SK-N-SH (cell line): ENCODE results near the gene ADAMTS16. TPM values are rescaled to one million over a fixed set of nuclear protein-coding genes. Genes with fewer than 3 reads are reported as not detected.
A peak's percentile ranks its signal among the peaks of the same experiment; 100 is the strongest.

Experiments used
- CTCF ChIA-PET: fragments of 300-600, 350-600 bp; formaldehyde crosslinking; extraction: SDS; loops from one replicate; lab custom pipeline; 2021; lab: Yijun Ruan, JAX
- POLR2A ChIA-PET: fragments of 350-600 bp; sonication (Branson Sonifier 250); formaldehyde crosslinking; extraction: SDS; loops from one replicate; lab custom pipeline; 2020; ENCODE audit warnings: antibody characterized with exemption, inconsistent platforms; lab: Yijun Ruan, JAX
- DNase-seq: peaks from one replicate; pipeline ENCODE4 v3.0.0; 2012
- H2AFZ ChIP-seq: fragments of 200-600 bp; sonication (generic); 2 replicates; pipeline ENCODE4 v1.8.1; 2016; ENCODE audit warnings: antibody characterized with exemption, mild to moderate bottlenecking, low read depth
- H3F3A ChIP-seq: fragments of 200-600 bp; sonication (generic); replicated peaks from 2 replicates; pipeline ENCODE3; 2016; ENCODE audit warnings: antibody characterized with exemption, mild to moderate bottlenecking; ENCODE audit not compliant: insufficient read depth
- H3K27ac ChIP-seq, 2 experiments: fragments of 200-500 bp in 1 of 2; fragments of 200-600 bp in 1 of 2; sonication (Bioruptor generic) in 1 of 2; sonication (generic), shearing (Covaris generic) in 1 of 2; 2 replicates each; pipeline versions ENCODE4 v1.5.1 to v1.6.1; 2014 to 2016; ENCODE audit warnings: low read depth in 2 of 2, inconsistent platforms in 1 of 2, low read length in 1 of 2, mild to moderate bottlenecking in 1 of 2, mixed read lengths in 1 of 2
- H3K27me3 ChIP-seq: fragments of 200-600 bp; sonication (generic), shearing (Covaris generic); 2 replicates; pipeline ENCODE4 v1.6.1; 2016; ENCODE audit warnings: mixed run types; ENCODE audit not compliant: insufficient read depth
- H3K36me3 ChIP-seq, 2 experiments: fragments of 200-500 bp in 1 of 2; fragments of 200-600 bp in 1 of 2; sonication (Bioruptor generic) in 1 of 2; sonication (generic) in 1 of 2; replicated peaks in 1 of 2; 2 replicates each; pipeline versions ENCODE3 to v1.5.1; 2014 to 2016; ENCODE audit warnings: low read length in 1 of 2, mild to moderate bottlenecking in 1 of 2; ENCODE audit not compliant: insufficient read depth in 2 of 2, control insufficient read depth in 1 of 2
- H3K4me1 ChIP-seq, 2 experiments: fragments of 200-500 bp in 1 of 2; fragments of 200-600 bp in 1 of 2; sonication (Bioruptor generic) in 1 of 2; sonication (generic), shearing (Covaris generic) in 1 of 2; 2 replicates each; pipeline versions ENCODE4 v1.5.1 to v1.6.1; 2014 to 2016; ENCODE audit warnings: low read depth in 1 of 2, low read length in 1 of 2, mixed run types in 1 of 2; ENCODE audit not compliant: insufficient read depth in 2 of 2, control insufficient read depth in 1 of 2
- H3K4me2 ChIP-seq: fragments of 200-600 bp; sonication (generic), shearing (Covaris generic); 2 replicates; pipeline ENCODE4 v1.6.1; 2017; ENCODE audit warnings: mixed run types
- H3K4me3 ChIP-seq, 2 experiments: fragments of 200-500 bp in 1 of 2; fragments of 200-600 bp in 1 of 2; sonication (Bioruptor generic) in 1 of 2; sonication (generic), shearing (Covaris generic) in 1 of 2; 2 replicates each; pipeline versions ENCODE4 v1.5.1 to v1.8.1; 2014 to 2016; ENCODE audit warnings: low read depth in 2 of 2, inconsistent platforms in 1 of 2, low read length in 1 of 2, mild to moderate bottlenecking in 1 of 2, mixed read lengths in 1 of 2, moderate library complexity in 1 of 2
- H3K79me2 ChIP-seq: fragments of 200-600 bp; sonication (generic); 2 replicates; pipeline ENCODE4 v1.8.1; 2017; ENCODE audit warnings: mild to moderate bottlenecking; ENCODE audit not compliant: insufficient read depth
- H3K9ac ChIP-seq: fragments of 200-600 bp; sonication (generic); 2 replicates; pipeline ENCODE4 v1.6.1; 2017; ENCODE audit warnings: mixed run types
- H3K9me2 ChIP-seq: fragments of 200-600 bp; sonication (generic); 2 replicates; pipeline ENCODE4 v1.6.1; 2017; ENCODE audit warnings: mixed run types
- H3K9me3 ChIP-seq: fragments of 200-600 bp; sonication (generic); 2 replicates; pipeline ENCODE4 v1.6.1; 2017; ENCODE audit warnings: mixed run types, mild to moderate bottlenecking, moderate library complexity
- H4K20me1 ChIP-seq: fragments of 200-600 bp; sonication (generic); 2 replicates; pipeline ENCODE4 v1.6.1; 2017; ENCODE audit warnings: mild to moderate bottlenecking, mixed run types; ENCODE audit not compliant: insufficient read depth
- ELF1 ChIP-seq: IDR thresholded peaks from 2 replicates; pipeline ENCODE4 v1.4.0; 2012
- EZH2phosphoT487 ChIP-seq: fragments of 200-600 bp; sonication (generic); IDR thresholded peaks from 2 replicates; pipeline ENCODE4 v1.6.1; 2017; ENCODE audit warnings: low read depth, mixed run types, mild to moderate bottlenecking, antibody characterized with exemption, moderate library complexity, borderline replicate concordance
- FOXJ3 ChIP-seq: sonication (generic); formaldehyde crosslinking; IDR thresholded peaks from 2 replicates; pipeline ENCODE4 v1.5.1; 2020; ENCODE audit warnings: mild to moderate bottlenecking, missing genetic modification reagents
- FOXM1 ChIP-seq: IDR thresholded peaks from 2 replicates; pipeline ENCODE4 v1.4.0; 2012; ENCODE audit warnings: low read depth, mild to moderate bottlenecking
- GABPA ChIP-seq: IDR thresholded peaks from 2 replicates; pipeline ENCODE4 v1.4.0; 2012; ENCODE audit warnings: low read depth, mild to moderate bottlenecking
- GATA2 ChIP-seq: sonication (generic); formaldehyde crosslinking; IDR thresholded peaks from 2 replicates; pipeline ENCODE4 v1.5.0; 2020; ENCODE audit warnings: mild to moderate bottlenecking, missing genetic modification reagents
- JUND ChIP-seq: IDR thresholded peaks from 2 replicates; pipeline ENCODE4 v1.4.0; 2012
- MEF2A ChIP-seq: IDR thresholded peaks from 2 replicates; pipeline ENCODE4 v1.4.0; 2012; ENCODE audit warnings: low read depth, borderline replicate concordance
- NRF1 ChIP-seq: IDR thresholded peaks from 2 replicates; pipeline ENCODE4 v1.6.1; 2012; ENCODE audit warnings: low read depth, mild to moderate bottlenecking, low read length
- PBX3 ChIP-seq: IDR thresholded peaks from 2 replicates; pipeline ENCODE4; 2012
- RAD21 ChIP-seq: IDR thresholded peaks from 2 replicates; pipeline ENCODE4 v1.6.1; 2012; ENCODE audit warnings: mild to moderate bottlenecking, low read length
- SMC3 ChIP-seq: IDR thresholded peaks from 2 replicates; pipeline ENCODE4 v1.6.1; 2012; ENCODE audit warnings: low read depth, low read length, improper control_type of control experiment
- TAF1 ChIP-seq: IDR thresholded peaks from 2 replicates; pipeline ENCODE4 v1.6.1; 2012; ENCODE audit warnings: low read depth, mild to moderate bottlenecking, low read length, moderate library complexity, borderline replicate concordance
- TCF12 ChIP-seq: IDR thresholded peaks from 2 replicates; pipeline ENCODE4 v1.4.0; 2012
- TEAD4 ChIP-seq: IDR thresholded peaks from 2 replicates; pipeline ENCODE4 v1.4.0; 2012; ENCODE audit warnings: mild to moderate bottlenecking, borderline replicate concordance; ENCODE audit not compliant: insufficient read depth
- USF2 ChIP-seq: fragments of 150-350 bp; IDR thresholded peaks from 2 replicates; pipeline ENCODE4 v1.6.1; 2017; ENCODE audit warnings: antibody characterized with exemption, low read length, low read depth, borderline replicate concordance
- YY1 ChIP-seq: IDR thresholded peaks from 2 replicates; pipeline ENCODE4 v1.4.0; 2012; ENCODE audit warnings: low read depth, mild to moderate bottlenecking
- WGBS: methylation state at CpG from one replicate; pipeline ENCODE4 v1.1.6; 2017; ENCODE audit warnings: low lambda C conversion rate; 5-methylcytosine and 5-hydroxymethylcytosine counted together
- polyA plus RNA-seq, 3 experiments: library from polyadenylated mRNA; depleted of rRNA; stranded (reverse); fragments of >200 nt; gene quantifications; 2 replicates each; pipeline ENCODE4 v1.2.3, GENCODE V29; 2012
- TF ChIP-seq, protein P1 (sequence below): IDR thresholded peaks from 2 replicates; pipeline ENCODE4 v1.4.0; 2012; ENCODE audit warnings: low read depth, borderline replicate concordance

ADAMTS16 gene
- polyA plus RNA-seq, 1 of the 3 experiments (the other 2 are of a cell fraction): not detected

DNA sequence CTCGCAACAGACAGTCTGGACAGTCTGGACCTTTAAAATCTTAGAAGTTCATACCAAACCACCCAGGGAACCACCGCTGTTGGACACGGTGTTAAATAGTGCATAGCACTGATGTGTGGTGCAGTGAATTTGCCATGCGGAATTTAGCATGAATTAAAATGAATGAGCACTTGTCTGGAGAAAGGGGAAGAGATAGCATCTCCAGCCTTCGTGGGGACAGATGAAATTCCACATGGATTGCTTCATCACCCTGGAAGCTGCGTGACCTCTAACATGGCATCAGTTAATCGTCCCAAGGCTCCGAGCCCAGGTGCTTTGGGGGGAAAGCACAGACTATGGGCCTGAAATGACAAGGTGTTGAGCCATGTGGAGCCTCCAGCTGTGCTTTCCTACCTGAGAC lies 91.4 kb downstream of the ADAMTS16 start:
- TF ChIP-seq ELF1 (no peak), GABPA (no peak), FOXJ3 (no peak), PBX3 (0 out of 2 replicates have a peak, but pooled peaks have one; percentile 8), USF2 (no peak), TEAD4 (no peak), TCF12 (0 out of 2 replicates have a peak, but pooled peaks have one; percentile 14), NRF1 (no peak), EZH2phosphoT487 (no peak)
- H3K9me3 ChIP-seq: no peaks in the 10 kb centered on the region
- 38% methylated on average over 8 of the region's 8 CpGs for WGBS
- peak overlapping the region; percentile 36; the same call in 1 of the 2 replicates for H2AFZ ChIP-seq
- H3K27ac ChIP-seq: no peak overlapping the region
- no peaks in the 10 kb centered on the region for H3F3A ChIP-seq
- CTCF ChIA-PET: no interaction called here
- H3K36me3 ChIP-seq: no peaks in the 10 kb centered on the region
- H3K4me1 ChIP-seq: no peaks in the 10 kb centered on the region; a peak in 1 of 4 replicates
- no peaks in the 10 kb centered on the region for H3K9me2 ChIP-seq
- POLR2A ChIA-PET: no interaction called here
- no peak for DNase-seq
- no peak overlapping the region for H3K4me2 ChIP-seq
- no peak overlapping the region for H3K4me3 ChIP-seq
- H3K79me2 ChIP-seq: no peaks in the 10 kb centered on the region
- H3K9ac ChIP-seq: no peak overlapping the region
- no peaks in the 10 kb centered on the region for H3K27me3 ChIP-seq
- no peaks in the 10 kb centered on the region for H4K20me1 ChIP-seq

DNA sequence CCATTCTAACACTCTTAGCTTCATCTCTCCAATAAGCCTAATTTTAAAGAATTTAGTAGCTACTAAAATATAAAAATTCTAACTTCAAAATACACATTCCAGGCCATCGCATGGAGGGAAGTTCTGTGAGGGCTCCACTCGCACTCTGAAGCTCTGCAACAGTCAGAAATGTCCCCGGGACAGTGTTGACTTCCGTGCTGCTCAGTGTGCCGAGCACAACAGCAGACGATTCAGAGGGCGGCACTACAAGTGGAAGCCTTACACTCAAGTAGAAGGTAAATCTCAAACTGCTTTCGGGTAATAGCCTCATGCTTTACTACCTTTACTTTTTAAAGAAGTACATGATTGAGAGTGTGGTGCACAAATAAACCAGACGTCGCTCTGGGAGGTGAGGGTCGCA lies 94.8 kb downstream of the ADAMTS16 start:
- H2AFZ ChIP-seq: no peak overlapping the region
- H3K4me3 ChIP-seq: no peak overlapping the region
- no peak overlapping the region for H3K9ac ChIP-seq
- H3K27ac ChIP-seq: no peak overlapping the region
- H3K9me2 ChIP-seq: no peaks in the 10 kb centered on the region
- TF ChIP-seq FOXJ3: no peak
- TF ChIP-seq TAF1: no peak
- no peak for TF ChIP-seq GABPA
- TF ChIP-seq USF2: no peak
- no peak for TF ChIP-seq ELF1
- TF ChIP-seq TCF12: no peak
- TF ChIP-seq, protein P1, sequence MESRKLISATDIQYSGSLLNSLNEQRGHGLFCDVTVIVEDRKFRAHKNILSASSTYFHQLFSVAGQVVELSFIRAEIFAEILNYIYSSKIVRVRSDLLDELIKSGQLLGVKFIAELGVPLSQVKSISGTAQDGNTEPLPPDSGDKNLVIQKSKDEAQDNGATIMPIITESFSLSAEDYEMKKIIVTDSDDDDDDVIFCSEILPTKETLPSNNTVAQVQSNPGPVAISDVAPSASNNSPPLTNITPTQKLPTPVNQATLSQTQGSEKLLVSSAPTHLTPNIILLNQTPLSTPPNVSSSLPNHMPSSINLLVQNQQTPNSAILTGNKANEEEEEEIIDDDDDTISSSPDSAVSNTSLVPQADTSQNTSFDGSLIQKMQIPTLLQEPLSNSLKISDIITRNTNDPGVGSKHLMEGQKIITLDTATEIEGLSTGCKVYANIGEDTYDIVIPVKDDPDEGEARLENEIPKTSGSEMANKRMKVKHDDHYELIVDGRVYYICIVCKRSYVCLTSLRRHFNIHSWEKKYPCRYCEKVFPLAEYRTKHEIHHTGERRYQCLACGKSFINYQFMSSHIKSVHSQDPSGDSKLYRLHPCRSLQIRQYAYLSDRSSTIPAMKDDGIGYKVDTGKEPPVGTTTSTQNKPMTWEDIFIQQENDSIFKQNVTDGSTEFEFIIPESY: no peak
- no peak for TF ChIP-seq SMC3
- no peak for TF ChIP-seq RAD21
- no peak for TF ChIP-seq NRF1
- TF ChIP-seq YY1: no peak
- no peak for TF ChIP-seq JUND
- TF ChIP-seq MEF2A: no peak
- no peak for TF ChIP-seq GATA2
- no peak for TF ChIP-seq FOXM1
- 83% methylated on average over 11 of the region's 11 CpGs for WGBS
- no peaks in the 10 kb centered on the region for H3K9me3 ChIP-seq
- H3K4me2 ChIP-seq: no peak overlapping the region
- no peaks in the 10 kb centered on the region for H3K27me3 ChIP-seq
- no peaks in the 10 kb centered on the region for H3K36me3 ChIP-seq
- POLR2A ChIA-PET: no interaction called here
- no peaks in the 10 kb centered on the region for H3F3A ChIP-seq
- H3K4me1 ChIP-seq: no peaks in the 10 kb centered on the region; a peak in 1 of 4 replicates
- H3K79me2 ChIP-seq: no peaks in the 10 kb centered on the region
- no peaks in the 10 kb centered on the region for H4K20me1 ChIP-seq
- CTCF ChIA-PET: no interaction called here
- DNase-seq: no peak
